ENCODE data around the gene FXYD3. TPM values are rescaled to one million over a fixed set of nuclear protein-coding genes. Genes with fewer than 3 reads are reported as not detected.

The FXYD3 gene
- polyA plus RNA-seq, 1 of the 3 experiments (the other 2 are of a cell fraction) = not detected

DNA sequence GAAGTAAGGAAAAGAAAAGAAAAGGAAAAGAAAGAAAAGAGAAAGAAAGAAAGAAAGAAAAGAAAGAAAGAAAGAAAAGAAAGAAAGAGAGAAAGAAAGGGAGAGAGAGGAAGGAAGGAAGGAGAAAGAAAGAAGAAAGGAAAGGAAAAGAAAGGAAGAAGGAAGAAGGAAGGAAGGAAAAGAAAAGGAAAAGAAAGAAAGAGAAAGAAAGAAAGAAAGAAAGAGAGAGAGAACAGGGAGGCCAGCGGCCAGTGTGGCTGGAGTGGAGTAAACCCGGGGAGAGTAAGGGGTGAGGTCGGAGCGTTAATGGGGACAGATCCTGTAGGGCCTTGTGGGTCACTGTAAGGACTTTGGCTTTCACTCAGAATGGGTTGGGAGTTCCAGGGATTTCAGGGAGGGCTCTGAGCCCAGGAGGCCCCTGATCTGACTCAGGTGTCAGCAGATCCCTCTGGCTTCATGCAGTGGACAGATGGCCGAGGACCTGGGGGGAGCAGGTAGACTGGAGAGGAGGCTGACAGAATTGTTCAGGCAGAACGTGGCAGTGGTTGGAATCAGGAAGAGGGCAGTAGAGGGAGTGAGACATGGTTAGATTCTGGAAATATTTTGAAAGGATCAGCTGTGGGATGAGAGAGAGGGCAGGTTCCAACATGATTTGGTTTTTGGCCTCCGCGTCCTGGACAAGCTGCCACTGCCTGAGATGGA lies 19.8 kb upstream of the FXYD3 start:
- H3K9me3 ChIP-seq = no peaks in the 10 kb centered on the region
- H4K20me1 ChIP-seq (ENCODE audit: insufficient read depth) = no peaks in the 10 kb centered on the region
- TF ChIP-seq, protein P1, sequence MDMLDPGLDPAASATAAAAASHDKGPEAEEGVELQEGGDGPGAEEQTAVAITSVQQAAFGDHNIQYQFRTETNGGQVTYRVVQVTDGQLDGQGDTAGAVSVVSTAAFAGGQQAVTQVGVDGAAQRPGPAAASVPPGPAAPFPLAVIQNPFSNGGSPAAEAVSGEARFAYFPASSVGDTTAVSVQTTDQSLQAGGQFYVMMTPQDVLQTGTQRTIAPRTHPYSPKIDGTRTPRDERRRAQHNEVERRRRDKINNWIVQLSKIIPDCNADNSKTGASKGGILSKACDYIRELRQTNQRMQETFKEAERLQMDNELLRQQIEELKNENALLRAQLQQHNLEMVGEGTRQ (IDR thresholded peaks at IDR 0.05; ENCODE audit: borderline replicate concordance, low read depth, low read length) = no peak
- TF ChIP-seq RAD21 (IDR thresholded peaks at IDR 0.05; ENCODE audit: low read length) (no peak), POLR2AphosphoS5 (IDR thresholded peaks at IDR 0.05; ENCODE audit: low read depth, low read length) (no peak), RXRA (IDR thresholded peaks at IDR 0.05; ENCODE audit: borderline replicate concordance, low read depth) (no peak), RCOR1 (IDR thresholded peaks at IDR 0.05; ENCODE audit: low read length) (no peak), GABPA (IDR thresholded peaks at IDR 0.05; ENCODE audit: low read depth) (no peak), MEF2A (IDR thresholded peaks at IDR 0.05; ENCODE audit: borderline replicate concordance, low read depth) (no peak), TCF12 (IDR thresholded peaks at IDR 0.05) (no peak), ELF1 (IDR thresholded peaks at IDR 0.05) (no peak), YY1 (IDR thresholded peaks at IDR 0.05; ENCODE audit: low read depth) (no peak)
- TF ChIP-seq, protein P2, sequence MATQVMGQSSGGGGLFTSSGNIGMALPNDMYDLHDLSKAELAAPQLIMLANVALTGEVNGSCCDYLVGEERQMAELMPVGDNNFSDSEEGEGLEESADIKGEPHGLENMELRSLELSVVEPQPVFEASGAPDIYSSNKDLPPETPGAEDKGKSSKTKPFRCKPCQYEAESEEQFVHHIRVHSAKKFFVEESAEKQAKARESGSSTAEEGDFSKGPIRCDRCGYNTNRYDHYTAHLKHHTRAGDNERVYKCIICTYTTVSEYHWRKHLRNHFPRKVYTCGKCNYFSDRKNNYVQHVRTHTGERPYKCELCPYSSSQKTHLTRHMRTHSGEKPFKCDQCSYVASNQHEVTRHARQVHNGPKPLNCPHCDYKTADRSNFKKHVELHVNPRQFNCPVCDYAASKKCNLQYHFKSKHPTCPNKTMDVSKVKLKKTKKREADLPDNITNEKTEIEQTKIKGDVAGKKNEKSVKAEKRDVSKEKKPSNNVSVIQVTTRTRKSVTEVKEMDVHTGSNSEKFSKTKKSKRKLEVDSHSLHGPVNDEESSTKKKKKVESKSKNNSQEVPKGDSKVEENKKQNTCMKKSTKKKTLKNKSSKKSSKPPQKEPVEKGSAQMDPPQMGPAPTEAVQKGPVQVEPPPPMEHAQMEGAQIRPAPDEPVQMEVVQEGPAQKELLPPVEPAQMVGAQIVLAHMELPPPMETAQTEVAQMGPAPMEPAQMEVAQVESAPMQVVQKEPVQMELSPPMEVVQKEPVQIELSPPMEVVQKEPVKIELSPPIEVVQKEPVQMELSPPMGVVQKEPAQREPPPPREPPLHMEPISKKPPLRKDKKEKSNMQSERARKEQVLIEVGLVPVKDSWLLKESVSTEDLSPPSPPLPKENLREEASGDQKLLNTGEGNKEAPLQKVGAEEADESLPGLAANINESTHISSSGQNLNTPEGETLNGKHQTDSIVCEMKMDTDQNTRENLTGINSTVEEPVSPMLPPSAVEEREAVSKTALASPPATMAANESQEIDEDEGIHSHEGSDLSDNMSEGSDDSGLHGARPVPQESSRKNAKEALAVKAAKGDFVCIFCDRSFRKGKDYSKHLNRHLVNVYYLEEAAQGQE (IDR thresholded peaks at IDR 0.05; ENCODE audit: low read depth, low read length) = no peak
- TF ChIP-seq, protein P3, sequence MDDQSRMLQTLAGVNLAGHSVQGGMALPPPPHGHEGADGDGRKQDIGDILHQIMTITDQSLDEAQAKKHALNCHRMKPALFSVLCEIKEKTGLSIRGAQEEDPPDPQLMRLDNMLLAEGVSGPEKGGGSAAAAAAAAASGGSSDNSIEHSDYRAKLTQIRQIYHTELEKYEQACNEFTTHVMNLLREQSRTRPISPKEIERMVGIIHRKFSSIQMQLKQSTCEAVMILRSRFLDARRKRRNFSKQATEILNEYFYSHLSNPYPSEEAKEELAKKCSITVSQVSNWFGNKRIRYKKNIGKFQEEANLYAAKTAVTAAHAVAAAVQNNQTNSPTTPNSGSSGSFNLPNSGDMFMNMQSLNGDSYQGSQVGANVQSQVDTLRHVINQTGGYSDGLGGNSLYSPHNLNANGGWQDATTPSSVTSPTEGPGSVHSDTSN (IDR thresholded peaks at IDR 0.05) = no peak
- 67% methylated on average over 8 of the region's 8 CpGs for WGBS (ENCODE audit: low lambda C conversion rate)
- ChIA-PET POLR2A (no interaction called here), CTCF (interaction anchor here (0.6 to 5.2 kb wide), 6 partner anchors 16 to 52 kb away, joined by 3 to 27 read pairs (median 3); partner anchors contain the start of gene LGI4)
- H3K4me2 ChIP-seq = no peak overlapping the region
- H3K9ac ChIP-seq = no peak overlapping the region
- no peak overlapping the region for H3K27ac ChIP-seq (ENCODE audit: low read depth in 2 of 2, low read length in 1 of 2)
- H3K36me3 ChIP-seq (replicated peaks in 1 of 2; ENCODE audit: control insufficient read depth in 1 of 2, insufficient read depth in 2 of 2, low read length in 1 of 2) = no peaks in the 10 kb centered on the region
- no peaks in the 10 kb centered on the region for H3K79me2 ChIP-seq (ENCODE audit: insufficient read depth)
- no peaks in the 10 kb centered on the region for H3K9me2 ChIP-seq
- H2AFZ ChIP-seq (ENCODE audit: low read depth) = no peak overlapping the region
- peaks cover 0 to 13% of the 10 kb centered on the region in 2 experiments; a peak in 1 of 4 replicates for H3K4me1 ChIP-seq (ENCODE audit: control insufficient read depth in 1 of 2, insufficient read depth in 2 of 2, low read depth in 1 of 2, low read length in 1 of 2)
- H3K27me3 ChIP-seq (ENCODE audit: insufficient read depth) = no peaks in the 10 kb centered on the region
- DNase-seq = no peak
- no peaks in the 10 kb centered on the region for H3F3A ChIP-seq (replicated peaks; ENCODE audit: insufficient read depth)
- H3K4me3 ChIP-seq (ENCODE audit: low read depth in 2 of 2, low read length in 1 of 2) = no peak overlapping the region

Data from SK-N-SH (cell line).